Omental fat pad (tissue), 4 donors: Measurements from ENCODE around the gene HOXD1. TPM values are rescaled to one million over a fixed set of nuclear protein-coding genes. Genes with fewer than 3 reads are reported as not detected.

Source experiments
- ATAC-seq: fragments of 150-250 bp; one replicate; pipeline ENCODE4 v1.9.1; 2016; ENCODE audit warnings: mild to moderate bottlenecking, moderate library complexity; ENCODE audit not compliant: low FRiP score
- DNase-seq: peaks from one replicate; pipeline ENCODE4 v3.0.0-alpha.2; 2019; ENCODE audit warnings: low spot score
- total RNA-seq, 4 donors: library from RNA; depleted of rRNA; stranded (reverse); fragments of >200 nt; gene quantifications; one replicate each; pipeline ENCODE4 v1.1.0, GENCODE V29; 2016
- TF ChIP-seq, protein P1 (sequence below), 3 donors: fragments of 450-650 bp; IDR thresholded peaks; one replicate each; pipeline ENCODE4 v1.5.1; 2016 to 2017; ENCODE audit warnings: antibody characterized with exemption in 3 of 3, mild to moderate bottlenecking in 3 of 3, moderate library complexity in 2 of 3

The HOXD1 gene
- total RNA-seq, 4 donors from 2014 or later = 0.19 to 0.95 (median 0.53) TPM

DNA sequence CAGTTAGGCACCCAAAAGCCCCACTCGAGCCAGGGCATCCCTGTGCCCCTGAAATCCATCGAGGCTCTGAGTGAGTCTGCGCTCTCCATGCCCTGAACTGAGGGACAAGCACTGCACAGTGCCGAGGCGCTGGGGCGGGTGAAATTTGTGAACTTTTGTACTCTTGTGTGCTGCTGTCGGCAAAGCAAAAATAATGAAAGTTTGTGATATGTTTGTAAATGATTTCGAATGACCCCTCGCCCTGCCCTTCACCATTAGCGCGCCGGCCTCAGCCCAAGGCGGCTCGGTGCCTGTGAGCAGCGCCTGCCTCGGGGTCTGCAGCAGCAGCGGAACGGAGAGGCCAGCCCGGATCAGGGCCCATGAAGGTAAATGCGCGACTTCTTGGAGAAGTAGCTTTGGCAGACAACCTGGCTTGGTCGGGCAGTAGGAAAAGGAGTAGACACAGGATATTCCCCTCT lies 39.0 kb upstream of the HOXD1 start:
- TF ChIP-seq, protein P1, sequence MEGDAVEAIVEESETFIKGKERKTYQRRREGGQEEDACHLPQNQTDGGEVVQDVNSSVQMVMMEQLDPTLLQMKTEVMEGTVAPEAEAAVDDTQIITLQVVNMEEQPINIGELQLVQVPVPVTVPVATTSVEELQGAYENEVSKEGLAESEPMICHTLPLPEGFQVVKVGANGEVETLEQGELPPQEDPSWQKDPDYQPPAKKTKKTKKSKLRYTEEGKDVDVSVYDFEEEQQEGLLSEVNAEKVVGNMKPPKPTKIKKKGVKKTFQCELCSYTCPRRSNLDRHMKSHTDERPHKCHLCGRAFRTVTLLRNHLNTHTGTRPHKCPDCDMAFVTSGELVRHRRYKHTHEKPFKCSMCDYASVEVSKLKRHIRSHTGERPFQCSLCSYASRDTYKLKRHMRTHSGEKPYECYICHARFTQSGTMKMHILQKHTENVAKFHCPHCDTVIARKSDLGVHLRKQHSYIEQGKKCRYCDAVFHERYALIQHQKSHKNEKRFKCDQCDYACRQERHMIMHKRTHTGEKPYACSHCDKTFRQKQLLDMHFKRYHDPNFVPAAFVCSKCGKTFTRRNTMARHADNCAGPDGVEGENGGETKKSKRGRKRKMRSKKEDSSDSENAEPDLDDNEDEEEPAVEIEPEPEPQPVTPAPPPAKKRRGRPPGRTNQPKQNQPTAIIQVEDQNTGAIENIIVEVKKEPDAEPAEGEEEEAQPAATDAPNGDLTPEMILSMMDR (IDR thresholded peaks at IDR 0.05) = no peak
- DNase-seq (no peak), ATAC-seq (no peak)

DNA sequence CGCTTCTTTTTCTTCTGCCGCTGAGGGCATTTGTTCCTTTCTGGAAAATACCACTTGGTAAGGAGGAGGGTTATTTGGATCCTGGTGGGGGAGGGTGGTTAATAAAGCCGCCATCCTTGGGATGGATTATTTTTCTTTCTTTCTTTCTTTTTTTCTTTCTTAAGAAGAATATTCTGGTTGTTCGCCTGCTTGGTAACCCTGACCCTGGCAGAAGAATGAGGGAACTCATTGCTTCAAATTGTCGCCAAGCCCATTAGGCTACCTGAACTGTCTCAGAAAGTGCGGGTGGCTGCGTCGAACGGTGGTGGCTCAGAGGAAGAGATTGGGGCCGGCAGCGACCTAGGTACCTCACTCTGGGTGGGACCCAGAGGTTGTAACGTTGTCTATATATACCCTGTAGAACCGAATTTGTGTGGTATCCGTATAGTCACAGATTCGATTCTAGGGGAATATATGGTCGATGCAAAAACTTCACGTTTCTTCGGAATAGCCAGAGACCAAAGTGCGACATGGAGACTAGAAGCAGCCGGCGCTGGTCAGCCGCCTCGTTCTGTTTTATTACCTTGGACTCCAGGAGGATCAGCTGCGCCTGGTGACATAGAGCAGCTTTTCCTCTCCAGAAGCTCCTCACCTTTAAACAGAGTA lies 38.4 kb upstream of the HOXD1 start:
- no peak for ATAC-seq
- TF ChIP-seq, protein P1 (IDR thresholded peaks at IDR 0.05) = no peak

DNA sequence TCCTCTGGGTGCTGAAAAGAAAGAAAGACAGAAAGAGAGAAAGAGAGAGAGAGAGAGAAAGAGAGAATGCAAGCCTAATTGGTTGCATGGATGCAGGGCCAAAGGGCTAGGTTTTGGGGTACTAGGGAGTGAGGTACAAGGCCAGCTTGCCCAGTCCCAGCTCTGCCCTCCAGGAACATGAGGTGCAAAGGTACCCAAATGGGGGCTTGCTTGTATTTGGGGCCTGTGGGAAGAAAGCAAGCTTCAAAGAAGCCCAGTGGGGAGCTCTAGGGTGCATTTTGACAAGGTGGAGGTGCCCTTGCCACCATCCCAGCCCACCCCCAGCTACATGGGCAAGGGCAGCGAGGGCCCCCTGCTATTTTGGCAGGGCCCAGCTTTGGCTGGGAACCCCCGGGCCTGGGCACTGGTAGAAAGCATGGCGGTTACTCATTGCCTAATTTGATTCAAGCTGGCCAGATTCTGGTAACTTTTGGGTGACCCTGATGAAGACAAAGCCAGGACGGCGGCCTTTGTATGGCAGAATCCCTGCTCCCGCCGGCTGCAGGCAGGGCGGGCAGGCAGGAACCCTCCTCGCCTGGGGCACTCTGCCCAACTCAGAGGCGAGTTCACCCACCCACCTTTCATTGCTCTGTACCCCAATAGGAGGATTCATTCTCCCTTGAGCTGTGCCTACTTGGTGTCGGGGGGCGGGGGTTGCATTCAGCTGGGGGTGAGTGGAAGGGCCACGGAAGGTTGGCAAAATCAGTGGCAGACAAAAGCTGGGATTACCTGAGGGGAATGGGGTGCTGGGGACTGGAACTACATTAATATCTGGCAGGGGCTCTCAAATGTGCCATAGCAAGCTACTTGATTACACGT lies 37.7 kb upstream of the HOXD1 start:
- TF ChIP-seq, protein P1 (IDR thresholded peaks at IDR 0.05) = no peak
- no peak for ATAC-seq
- DNase-seq = no peak

More for the DNA sequence above, 38.4 kb upstream of the HOXD1 start:
- no peak for DNase-seq

DNA sequence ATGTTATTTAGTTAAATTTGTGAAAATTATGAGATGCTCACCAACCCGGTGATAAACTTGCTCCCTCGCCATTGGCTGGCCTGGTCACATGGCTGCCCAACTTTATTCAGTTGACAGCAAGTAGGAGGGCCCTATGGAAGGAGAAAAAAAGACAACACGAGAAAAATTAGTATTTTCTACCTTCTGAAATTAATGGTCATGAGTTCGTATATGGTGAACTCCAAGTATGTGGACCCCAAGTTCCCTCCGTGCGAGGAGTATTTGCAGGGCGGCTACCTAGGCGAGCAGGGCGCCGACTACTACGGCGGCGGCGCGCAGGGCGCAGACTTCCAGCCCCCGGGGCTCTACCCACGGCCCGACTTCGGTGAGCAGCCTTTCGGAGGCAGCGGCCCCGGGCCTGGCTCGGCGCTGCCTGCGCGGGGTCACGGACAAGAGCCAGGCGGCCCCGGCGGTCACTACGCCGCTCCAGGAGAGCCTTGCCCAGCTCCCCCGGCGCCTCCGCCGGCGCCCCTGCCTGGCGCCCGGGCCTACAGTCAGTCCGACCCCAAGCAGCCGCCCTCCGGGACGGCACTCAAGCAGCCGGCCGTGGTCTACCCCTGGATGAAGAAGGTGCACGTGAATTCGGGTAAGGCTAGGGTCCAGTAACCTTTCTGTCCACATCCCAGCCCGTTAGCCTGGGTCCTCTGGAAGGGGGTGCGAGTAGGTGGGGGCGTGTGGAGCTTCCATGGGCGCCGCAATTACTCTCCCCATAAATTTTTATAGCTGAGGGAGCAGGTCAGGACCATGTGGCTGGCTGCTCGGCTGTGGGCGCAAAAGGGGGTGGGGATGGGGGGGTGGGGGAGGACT lies 36.8 kb upstream of the HOXD1 start, which contains the start of gene HOXD4:
HOXD4 (plus strand) TSS at position 109 of the 846 bp plus-strand sequence; CDS start at position 193, 84 bp downstream.
- ATAC-seq (no peak), DNase-seq (no peak)
- TF ChIP-seq, protein P1 (IDR thresholded peaks at IDR 0.05) = no peak

DNA sequence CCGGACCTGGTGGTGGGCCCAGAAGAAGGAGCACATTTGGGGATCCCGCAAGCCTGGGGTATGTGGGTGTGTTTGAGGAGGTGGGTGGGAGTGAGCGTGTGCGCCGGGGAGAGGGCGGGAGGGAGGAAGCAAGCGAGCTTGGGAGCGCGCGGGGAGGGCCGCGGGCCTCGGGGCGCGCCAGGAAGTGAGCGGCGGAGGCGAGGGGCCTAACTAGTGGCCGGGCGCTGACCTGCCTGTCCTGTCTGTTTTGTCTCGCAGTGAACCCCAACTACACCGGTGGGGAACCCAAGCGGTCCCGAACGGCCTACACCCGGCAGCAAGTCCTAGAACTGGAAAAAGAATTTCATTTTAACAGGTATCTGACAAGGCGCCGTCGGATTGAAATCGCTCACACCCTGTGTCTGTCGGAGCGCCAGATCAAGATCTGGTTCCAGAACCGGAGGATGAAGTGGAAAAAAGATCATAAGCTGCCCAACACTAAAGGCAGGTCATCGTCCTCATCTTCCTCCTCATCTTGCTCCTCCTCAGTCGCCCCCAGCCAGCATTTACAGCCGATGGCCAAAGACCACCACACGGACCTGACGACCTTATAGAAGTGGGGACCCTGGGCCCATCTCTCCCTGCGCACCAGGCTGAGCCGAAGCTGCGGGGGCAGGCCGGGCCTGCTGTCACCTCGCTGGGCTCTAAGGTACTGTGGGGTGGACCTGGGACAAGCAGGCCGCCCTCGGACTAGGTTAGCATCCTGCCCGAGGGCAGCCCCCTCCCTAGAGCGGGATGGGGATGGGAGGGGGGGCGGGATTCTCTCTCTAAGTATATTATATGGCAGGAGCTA lies 35.9 kb upstream of the HOXD1 start:
- TF ChIP-seq, protein P1 (IDR thresholded peaks at IDR 0.05) = no peak
- DNase-seq (no peak), ATAC-seq (no peak)
